Activated CD4-positive, CD25-positive, alpha-beta regulatory T cell (primary cell): Measurements from ENCODE around the gene PDX1.

ENCODE experiments used
- DNase-seq, 4 experiments: peaks; one replicate each; lab custom pipeline; 2025; lab: John Stamatoyannopoulos, UW

PDX1 gene

GRCh38 chr13:27970382-27971235 is 50.8 kb downstream of the PDX1 start:
- no peak for DNase-seq

GRCh38 chr13:27971236-27971645 is 51.4 kb downstream of the PDX1 start:
- DNase-seq, result no peak

- DNase-seq, result no peak
Measured at GRCh38 chr13:27971776-27972477, 52.1 kb downstream of the PDX1 start.

- no peak for DNase-seq
Measured at GRCh38 chr13:27972478-27972820, 52.6 kb downstream of the PDX1 start.

GRCh38 chr13:27973291-27973690 is 53.5 kb downstream of the PDX1 start:
- no peak for DNase-seq

GRCh38 chr13:27973961-27974662 is 54.3 kb downstream of the PDX1 start:
- DNase-seq, result no peak
